DND-41 (cell line): ENCODE results near the gene COL8A1.

Experiments used
- CTCF ChIP-seq: IDR thresholded peaks from 2 replicates; pipeline ENCODE4 v1.5.1; 2012; ENCODE audit warnings: borderline replicate concordance, low read length, moderate library complexity, mild to moderate bottlenecking; ENCODE audit not compliant: poor library complexity, severe bottlenecking; ENCODE audit errors: extremely low read depth
- EZH2 ChIP-seq: IDR thresholded peaks from 3 replicates; pipeline ENCODE4 v1.6.1; 2012; ENCODE audit warnings: borderline replicate concordance, low read depth, mild to moderate bottlenecking, moderate library complexity, low read length, inconsistent platforms; ENCODE audit not compliant: severe bottlenecking

- TF ChIP-seq EZH2 (no peak), CTCF (no peak)
These were observed 10.1 kb downstream of the COL8A1 start for GRCh38 chr3:99648516-99648915.
